ENCODE results near the gene ZFP2. TPM values are rescaled to one million over a fixed set of nuclear protein-coding genes. Genes with fewer than 3 reads are reported as not detected.

ZFP2 gene
- polyA plus RNA-seq, 5 donors = 4.6 to 8.1 (median 6.6) TPM

DNA sequence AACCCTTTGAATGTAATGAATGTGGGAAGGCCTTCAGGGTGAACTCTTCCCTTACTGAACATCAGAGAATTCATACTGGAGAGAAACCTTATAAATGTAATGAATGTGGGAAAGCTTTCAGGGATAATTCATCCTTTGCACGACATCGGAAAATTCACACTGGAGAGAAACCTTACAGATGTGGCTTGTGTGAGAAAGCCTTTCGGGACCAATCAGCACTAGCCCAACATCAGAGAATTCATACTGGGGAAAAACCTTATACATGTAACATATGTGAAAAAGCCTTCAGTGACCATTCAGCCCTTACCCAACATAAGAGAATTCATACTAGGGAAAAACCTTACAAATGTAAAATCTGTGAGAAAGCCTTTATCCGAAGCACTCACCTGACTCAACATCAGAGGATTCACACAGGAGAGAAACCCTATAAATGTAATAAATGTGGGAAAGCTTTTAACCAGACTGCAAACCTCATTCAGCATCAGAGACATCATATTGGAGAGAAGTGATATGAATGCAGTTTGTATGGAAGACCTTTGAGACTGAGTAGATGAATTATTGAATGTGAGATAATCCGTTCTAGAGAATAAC is 69.8 kb downstream of the ZFP2 start:
- DNase-seq = no peak

DNA sequence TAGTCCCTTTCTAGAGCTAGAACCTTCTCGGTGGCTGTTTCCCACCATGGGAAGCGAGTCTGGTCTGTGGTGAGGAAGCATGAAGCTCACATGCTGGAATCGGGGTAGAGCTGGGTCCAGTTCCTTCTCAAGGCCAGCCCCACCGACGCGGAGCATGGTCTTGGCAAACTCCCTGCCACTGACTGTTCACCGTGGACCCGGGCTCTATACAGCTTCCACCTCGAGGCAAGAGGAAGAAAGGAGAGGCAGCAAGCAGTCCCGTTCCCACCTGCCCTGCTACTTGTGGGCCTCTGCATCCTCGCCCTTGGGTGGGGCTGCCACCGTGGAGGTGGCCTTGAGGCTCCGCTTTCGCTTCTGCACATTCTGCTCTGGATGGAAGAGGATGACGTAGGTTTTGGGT is 85.7 kb downstream of the ZFP2 start:
- no peak for DNase-seq

Other genes starting within 250 kb of the ZFP2 start
- 10 to 100 TPM; 16.7 to 25.3 (median 17.5) TPM for gene ZNF354A, start 165.3 kb upstream of the ZFP2 start, polyA plus RNA-seq (ENCODE audit: insufficient read depth in 1 of 5, insufficient read length in 5 of 5, low replicate concordance in 1 of 5)
- gene ZNF354B, start 36.0 kb upstream of the ZFP2 start, polyA plus RNA-seq (ENCODE audit: insufficient read depth in 1 of 5, insufficient read length in 5 of 5, low replicate concordance in 1 of 5) = 10 to 100 TPM; 22.0 to 35.1 (median 29.1) TPM
- gene ZNF454, start 45.3 kb downstream of the ZFP2 start, polyA plus RNA-seq (ENCODE audit: insufficient read depth in 1 of 5, insufficient read length in 5 of 5, low replicate concordance in 1 of 5) = 1 to 10 TPM; 5.4 to 9.4 (median 9.0) TPM
- gene GRM6, start 99.4 kb downstream of the ZFP2 start, polyA plus RNA-seq (ENCODE audit: insufficient read depth in 1 of 5, insufficient read length in 5 of 5, low replicate concordance in 1 of 5) = 1 to 10 TPM; 1.5 to 2.1 (median 1.8) TPM
- 1 to 10 TPM; 5.3 to 6.6 (median 5.5) TPM for gene ZNF879, start 127.9 kb downstream of the ZFP2 start, polyA plus RNA-seq (ENCODE audit: insufficient read depth in 1 of 5, insufficient read length in 5 of 5, low replicate concordance in 1 of 5)
- gene ZNF354C, start 164.5 kb downstream of the ZFP2 start, polyA plus RNA-seq (ENCODE audit: insufficient read depth in 1 of 5, insufficient read length in 5 of 5, low replicate concordance in 1 of 5) = 10 to 100 TPM; 10.1 to 20.9 (median 17.1) TPM

All from right lung (tissue), 5 donors.